ENCODE results near the gene ACSL5.

DNA sequence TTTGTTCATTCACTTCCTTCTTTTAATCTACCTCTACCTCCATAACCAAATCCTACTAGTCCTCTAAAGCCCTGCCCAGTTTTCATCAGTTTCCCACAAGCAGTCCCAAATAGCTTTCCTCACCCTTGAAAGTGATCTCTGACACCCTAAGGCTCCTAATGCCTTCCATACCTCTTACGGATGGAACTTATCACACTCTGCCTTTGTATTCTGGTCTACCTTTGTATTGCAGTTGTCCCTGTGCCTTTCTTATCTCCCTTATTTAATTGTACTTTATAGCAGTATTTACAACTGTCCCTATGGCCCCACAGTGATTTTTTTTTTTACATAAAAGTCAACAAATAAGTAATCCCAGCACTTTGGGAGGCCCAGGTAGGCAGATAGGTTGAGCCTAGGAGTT lies 33.8 kb downstream of the ACSL5 start:
- TF ChIP-seq EZH2 (IDR thresholded peaks at IDR 0.05) = no peak
- no peak for TF ChIP-seq FOXP2 (optimal IDR thresholded peaks at IDR 0.05; ENCODE audit: control extremely low read depth, extremely low read length, insufficient read depth)
